ENCODE measurements around the gene DDAH1. TPM values are rescaled to one million over a fixed set of nuclear protein-coding genes. Genes with fewer than 3 reads are reported as not detected.
"Not testable (repeated sequence)": the region's sequence is repeated elsewhere in the genome, so short reads cannot be mapped to it uniquely, and the experiment has no call there.

Gene DDAH1
- total RNA-seq, 1 donor = 0.21 TPM

DNA sequence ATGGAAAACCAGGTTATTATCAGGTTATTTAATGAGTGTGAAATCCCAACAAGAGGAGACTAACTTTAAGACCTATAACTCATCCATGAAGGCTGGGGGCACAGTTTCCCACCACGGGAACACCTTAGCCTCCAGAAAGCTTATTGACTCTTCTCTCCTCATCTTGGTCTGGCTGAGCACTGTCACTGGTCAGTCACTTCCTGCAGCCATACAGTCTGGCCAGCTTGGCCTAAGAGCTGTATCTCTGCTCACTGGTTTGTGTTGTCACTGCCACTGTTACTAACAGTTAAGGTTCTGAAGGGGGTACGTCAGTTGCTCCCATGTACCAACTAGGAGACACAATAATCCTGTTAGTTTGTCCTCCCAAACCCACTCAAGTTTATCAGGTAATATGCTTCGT lies 16.7 kb upstream of the DDAH1 start:
- Histone ChIP-seq H3K27me3 (ENCODE audit: insufficient read depth, low read length) (peaks cover 2% of the 10 kb centered on the region), H3K4me3 (ENCODE audit: low read length) (no peak overlapping the region), H3K4me1 (ENCODE audit: insufficient read depth, low read length) (no peaks in the 10 kb centered on the region), H3K9me3 (ENCODE audit: low read depth, low read length) (no peaks in the 10 kb centered on the region)

DNA sequence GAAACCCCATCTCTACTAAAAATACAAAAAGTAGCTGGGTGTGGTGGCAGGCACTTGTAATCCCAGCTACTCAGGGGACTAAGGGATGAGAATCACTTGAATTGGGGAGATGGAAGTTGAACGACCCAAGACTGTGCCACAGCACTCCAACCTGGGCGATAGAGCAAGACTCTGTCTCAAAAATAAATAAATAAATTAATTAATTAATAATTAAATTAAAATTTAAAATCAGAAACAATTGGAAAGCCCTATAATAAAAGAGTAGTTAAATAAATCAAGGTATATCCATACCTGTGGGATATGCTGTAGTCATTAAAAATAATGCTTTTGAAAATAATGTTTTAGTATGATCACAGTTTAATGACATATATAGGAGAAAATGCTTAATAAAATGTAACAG lies 15.6 kb upstream of the DDAH1 start:
- Histone ChIP-seq H3K4me1 (ENCODE audit: insufficient read depth, low read length) (no peaks in the 10 kb centered on the region), H3K9me3 (ENCODE audit: low read depth, low read length) (no peaks in the 10 kb centered on the region), H3K4me3 (ENCODE audit: low read length) (no peak overlapping the region), H3K27me3 (ENCODE audit: insufficient read depth, low read length) (no peaks in the 10 kb centered on the region)

DNA sequence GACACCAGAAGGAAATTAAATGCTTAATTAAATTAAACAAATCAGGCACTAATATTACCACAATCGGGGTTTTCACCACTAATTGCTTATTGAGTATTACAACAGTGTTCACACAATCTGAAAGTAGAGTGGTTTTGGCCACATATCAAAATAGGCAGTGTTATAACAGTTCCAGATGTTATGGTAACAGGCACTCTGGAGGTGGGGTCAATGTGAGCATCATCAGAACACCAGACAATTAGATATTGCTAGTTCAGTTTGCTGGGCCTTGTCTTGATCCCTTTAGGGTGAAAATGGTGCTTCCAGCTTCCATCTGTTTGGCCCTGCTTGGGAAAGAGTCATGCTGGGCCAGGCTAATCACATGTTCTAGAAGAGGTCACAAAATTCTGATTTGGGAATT lies 14.5 kb upstream of the DDAH1 start:
- Histone ChIP-seq H3K4me1 (ENCODE audit: insufficient read depth, low read length) (no peaks in the 10 kb centered on the region), H3K27me3 (ENCODE audit: insufficient read depth, low read length) (no peaks in the 10 kb centered on the region), H3K4me3 (ENCODE audit: low read length) (no peak overlapping the region), H3K9me3 (ENCODE audit: low read depth, low read length) (no peaks in the 10 kb centered on the region)

DNA sequence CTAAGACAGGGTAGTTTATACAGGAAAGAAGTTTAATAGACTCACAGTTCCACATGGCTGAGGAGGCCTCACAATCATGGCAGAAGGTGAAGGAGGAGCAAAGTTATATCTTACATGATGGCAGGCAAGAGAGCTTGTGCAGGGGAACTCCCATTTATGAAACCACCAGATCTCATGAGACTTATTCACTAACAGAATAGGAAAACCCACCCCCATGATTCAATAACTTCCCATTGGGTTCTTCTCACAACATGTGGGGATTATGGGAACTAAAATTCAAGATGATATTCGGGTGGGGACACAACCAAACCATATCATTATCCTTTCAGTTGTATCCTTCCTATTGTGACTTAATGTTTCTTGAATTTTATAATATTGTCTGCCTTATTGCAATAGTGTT lies 13.4 kb upstream of the DDAH1 start:
- no peak overlapping the region for H3K4me3 ChIP-seq (ENCODE audit: low read length)
- no peaks in the 10 kb centered on the region for H3K27me3 ChIP-seq (ENCODE audit: insufficient read depth, low read length)
- H3K9me3 ChIP-seq (ENCODE audit: low read depth, low read length) = no peaks in the 10 kb centered on the region
- no peaks in the 10 kb centered on the region for H3K4me1 ChIP-seq (ENCODE audit: insufficient read depth, low read length)

DNA sequence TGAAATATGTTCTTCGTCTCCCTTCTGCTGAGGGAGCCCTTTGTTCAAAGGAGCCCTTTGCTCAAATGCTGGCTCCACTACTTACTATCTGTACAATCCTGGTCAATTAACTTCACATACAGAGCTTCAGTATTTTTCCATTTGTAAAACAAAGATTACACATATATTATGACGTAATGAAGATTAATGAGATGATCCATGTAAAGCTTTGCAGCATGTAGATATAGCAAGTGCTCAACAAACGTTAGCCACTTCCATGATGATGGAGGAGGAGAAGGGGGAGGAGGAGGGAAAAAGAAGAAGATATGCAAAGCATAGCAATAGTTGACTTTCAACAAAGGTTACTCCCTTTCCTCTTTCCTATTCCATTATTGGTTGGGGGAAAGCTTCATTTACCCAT lies 10.1 kb upstream of the DDAH1 start:
- no peak overlapping the region for H3K4me3 ChIP-seq (ENCODE audit: low read length)
- H3K4me1 ChIP-seq (ENCODE audit: insufficient read depth, low read length) = no peaks in the 10 kb centered on the region
- no peaks in the 10 kb centered on the region for H3K27me3 ChIP-seq (ENCODE audit: insufficient read depth, low read length)
- no peaks in the 10 kb centered on the region for H3K9me3 ChIP-seq (ENCODE audit: low read depth, low read length)

DNA sequence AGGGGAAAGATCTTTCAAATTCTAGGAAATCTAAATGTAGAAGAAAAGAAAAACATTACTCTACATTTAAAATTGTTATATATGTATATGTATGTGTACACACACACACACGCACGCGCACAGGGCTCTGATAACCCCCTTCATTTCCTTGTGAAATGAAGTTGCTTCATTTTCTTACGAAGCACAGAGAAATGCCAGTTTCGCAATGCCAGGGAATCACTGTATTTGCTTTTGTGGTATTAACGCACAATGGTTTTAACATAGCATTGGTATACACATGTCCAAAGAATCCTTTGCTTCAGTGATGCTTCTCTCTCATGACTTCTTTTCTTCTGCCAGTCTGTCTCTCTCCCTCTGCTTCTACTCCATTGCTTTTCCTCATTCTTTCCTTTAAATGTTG lies 8.4 kb upstream of the DDAH1 start:
- Histone ChIP-seq H3K4me1 (ENCODE audit: insufficient read depth, low read length) (no peaks in the 10 kb centered on the region), H3K27me3 (ENCODE audit: insufficient read depth, low read length) (no peaks in the 10 kb centered on the region), H3K4me3 (ENCODE audit: low read length) (no peak overlapping the region), H3K9me3 (ENCODE audit: low read depth, low read length) (no peaks in the 10 kb centered on the region)

DNA sequence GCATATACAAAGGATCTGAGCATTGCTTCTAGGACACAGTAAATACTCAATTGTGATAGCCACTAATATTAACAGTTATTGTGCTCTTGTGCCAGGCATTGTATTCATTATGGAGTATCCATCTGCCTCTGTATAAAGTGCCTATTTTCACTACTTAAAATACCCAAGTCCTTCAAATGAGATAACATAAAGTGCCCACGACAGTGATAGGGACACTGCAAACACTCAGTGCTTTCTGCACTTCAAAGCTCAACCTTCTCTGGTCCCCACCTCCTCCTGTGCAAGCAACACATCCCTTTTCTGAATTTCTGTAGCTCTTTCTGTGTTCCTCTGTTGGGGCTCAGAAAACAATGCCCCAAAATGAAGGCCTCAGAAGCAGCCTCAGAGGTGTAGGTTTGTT lies 6.6 kb upstream of the DDAH1 start:
- H3K27me3 ChIP-seq (ENCODE audit: insufficient read depth, low read length) = no peaks in the 10 kb centered on the region
- no peak overlapping the region for H3K4me3 ChIP-seq (ENCODE audit: low read length)
- H3K9me3 ChIP-seq (ENCODE audit: low read depth, low read length) = no peaks in the 10 kb centered on the region
- H3K4me1 ChIP-seq (ENCODE audit: insufficient read depth, low read length) = no peaks in the 10 kb centered on the region

DNA sequence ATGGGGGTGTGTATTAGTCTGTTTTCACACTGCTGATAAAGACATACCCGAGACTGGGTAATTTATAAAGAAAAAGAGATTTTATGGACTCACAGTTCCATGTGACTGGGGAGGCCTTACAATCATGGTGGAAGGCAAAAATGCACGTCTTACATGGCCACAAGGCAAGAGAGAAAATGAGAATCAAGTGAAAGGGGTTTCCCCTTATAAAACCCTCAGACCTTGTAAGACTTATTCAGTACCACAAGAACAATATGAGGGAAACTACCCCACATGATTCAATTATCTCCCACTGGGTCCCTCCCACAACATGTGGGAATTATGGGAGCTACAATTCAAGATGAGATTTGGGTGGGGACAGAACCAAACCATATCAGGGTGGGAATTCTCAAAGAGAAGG lies 5.2 kb upstream of the DDAH1 start:
- H3K27me3 ChIP-seq (ENCODE audit: insufficient read depth, low read length) = peaks cover 10% of the 10 kb centered on the region
- H3K4me1 ChIP-seq (ENCODE audit: insufficient read depth, low read length); H3K9me3 ChIP-seq (ENCODE audit: low read depth, low read length); H3K4me3 ChIP-seq (ENCODE audit: low read length): not testable (repeated sequence)

DNA sequence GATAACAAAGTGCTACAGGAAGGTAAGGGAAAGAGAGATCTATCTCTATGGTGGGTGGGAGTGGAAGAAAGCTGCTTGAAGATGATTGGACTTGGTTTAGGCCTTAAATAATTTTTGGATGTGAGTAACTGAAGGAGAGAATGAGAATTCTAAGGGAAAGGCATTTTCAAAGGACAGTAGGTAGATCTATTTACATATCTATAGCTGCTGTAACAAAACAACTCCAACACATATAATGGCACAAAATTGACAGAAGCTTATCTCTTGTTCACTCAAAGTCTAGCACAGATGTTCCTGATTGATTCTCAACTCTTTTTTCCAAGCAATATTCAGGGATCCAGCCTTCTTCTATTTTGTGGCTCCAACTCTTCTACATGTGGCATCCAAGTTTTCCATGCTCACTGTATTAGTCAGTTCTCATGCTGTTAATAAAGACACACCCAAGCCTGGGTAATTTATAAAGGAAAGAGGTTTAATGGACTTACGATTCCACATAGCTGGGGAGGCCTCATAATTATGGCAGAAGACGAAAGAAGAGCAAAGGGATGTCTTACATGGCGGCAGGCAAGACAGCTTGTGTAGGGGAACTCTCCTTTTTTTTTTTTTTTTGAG lies 3.1 kb upstream of the DDAH1 start:
- Histone ChIP-seq H3K4me3 (ENCODE audit: low read length) (no peak overlapping the region), H3K9me3 (ENCODE audit: low read depth, low read length) (no peaks in the 10 kb centered on the region), H3K4me1 (ENCODE audit: insufficient read depth, low read length) (peaks cover 15% of the 10 kb centered on the region), H3K27me3 (ENCODE audit: insufficient read depth, low read length) (peaks cover 26% of the 10 kb centered on the region)

DNA sequence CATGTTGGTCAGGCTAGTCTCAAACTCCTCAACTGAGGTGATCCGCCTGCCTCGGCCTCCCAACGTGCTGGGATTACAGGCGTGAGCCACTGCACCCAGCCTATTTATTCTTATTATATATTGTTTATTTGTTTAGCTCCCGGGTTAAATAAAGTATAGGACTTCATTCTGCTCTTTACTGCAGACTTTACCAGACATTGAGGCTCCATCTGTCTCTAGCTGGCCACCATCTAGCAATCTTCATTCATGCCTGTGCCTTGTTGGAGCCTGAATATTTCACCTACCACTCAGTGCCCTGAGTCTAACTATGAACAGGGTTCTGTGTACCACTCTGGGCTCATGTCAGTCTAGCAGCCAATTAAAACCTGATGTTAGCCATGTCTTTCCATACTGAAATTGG lies 2.1 kb upstream of the DDAH1 start:
- Histone ChIP-seq H3K4me1 (ENCODE audit: insufficient read depth, low read length) (peaks cover 15% of the 10 kb centered on the region), H3K9me3 (ENCODE audit: low read depth, low read length) (no peaks in the 10 kb centered on the region), H3K4me3 (ENCODE audit: low read length) (no peak overlapping the region), H3K27me3 (ENCODE audit: insufficient read depth, low read length) (peaks cover 36% of the 10 kb centered on the region)

DNA sequence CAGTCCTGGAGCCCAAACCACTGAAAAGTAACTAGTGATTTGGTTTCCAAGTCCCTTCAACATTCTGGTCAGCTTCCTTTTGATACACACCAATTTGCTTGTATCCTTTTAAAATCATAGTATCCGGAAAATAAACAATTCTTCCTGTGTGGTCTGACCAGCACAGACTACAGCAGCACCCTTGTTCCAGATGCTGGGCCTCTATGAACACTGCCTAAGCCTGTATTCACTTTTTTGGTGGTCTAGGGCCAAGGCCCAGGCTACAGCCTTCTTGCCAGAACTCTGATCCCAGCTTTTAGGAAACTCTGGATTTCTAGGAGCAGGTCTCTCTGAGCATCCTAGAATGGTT lies 801 bp upstream of the DDAH1 start:
- H3K4me3 ChIP-seq (ENCODE audit: low read length) = no peak overlapping the region
- peaks cover 37% of the 10 kb centered on the region for H3K27me3 ChIP-seq (ENCODE audit: insufficient read depth, low read length)
- H3K9me3 ChIP-seq (ENCODE audit: low read depth, low read length) = no peaks in the 10 kb centered on the region
- peaks cover 15% of the 10 kb centered on the region for H3K4me1 ChIP-seq (ENCODE audit: insufficient read depth, low read length)

DNA sequence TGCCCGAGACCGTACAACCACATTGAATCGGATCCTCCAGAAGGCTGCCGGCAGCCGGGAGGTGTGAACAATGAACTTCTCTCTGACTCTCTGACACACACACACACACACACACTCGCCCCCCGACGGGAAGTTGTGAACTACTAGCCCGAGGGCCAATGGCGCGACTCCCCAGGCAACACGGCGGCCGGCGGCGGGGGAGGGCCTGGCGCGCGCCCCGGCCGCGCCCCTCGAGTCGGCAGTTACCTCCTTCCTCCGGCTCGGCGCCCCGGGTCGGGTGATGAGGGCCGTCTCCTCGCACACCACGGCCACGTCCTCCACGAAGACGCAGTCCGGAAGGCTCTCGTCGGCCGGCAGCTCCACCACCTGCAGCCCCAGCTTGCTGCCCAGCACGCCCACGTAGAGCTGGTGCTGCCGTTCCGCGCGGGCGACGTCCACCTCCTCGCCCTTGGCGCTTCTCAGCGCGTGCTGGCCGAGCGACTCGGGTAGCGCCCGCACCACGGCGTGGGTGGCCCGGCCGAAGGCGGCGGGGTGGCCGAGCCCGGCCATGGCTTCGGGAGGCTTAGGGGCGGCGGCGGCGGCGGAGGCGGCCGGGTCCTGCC lies 361 bp downstream of the DDAH1 start:
- Histone ChIP-seq H3K27me3 (ENCODE audit: insufficient read depth, low read length) (peaks cover 41% of the 10 kb centered on the region), H3K4me1 (ENCODE audit: insufficient read depth, low read length) (peaks cover 15% of the 10 kb centered on the region), H3K4me3 (ENCODE audit: low read length) (peak overlapping the region; percentile 13), H3K9me3 (ENCODE audit: low read depth, low read length) (no peaks in the 10 kb centered on the region)

DNA sequence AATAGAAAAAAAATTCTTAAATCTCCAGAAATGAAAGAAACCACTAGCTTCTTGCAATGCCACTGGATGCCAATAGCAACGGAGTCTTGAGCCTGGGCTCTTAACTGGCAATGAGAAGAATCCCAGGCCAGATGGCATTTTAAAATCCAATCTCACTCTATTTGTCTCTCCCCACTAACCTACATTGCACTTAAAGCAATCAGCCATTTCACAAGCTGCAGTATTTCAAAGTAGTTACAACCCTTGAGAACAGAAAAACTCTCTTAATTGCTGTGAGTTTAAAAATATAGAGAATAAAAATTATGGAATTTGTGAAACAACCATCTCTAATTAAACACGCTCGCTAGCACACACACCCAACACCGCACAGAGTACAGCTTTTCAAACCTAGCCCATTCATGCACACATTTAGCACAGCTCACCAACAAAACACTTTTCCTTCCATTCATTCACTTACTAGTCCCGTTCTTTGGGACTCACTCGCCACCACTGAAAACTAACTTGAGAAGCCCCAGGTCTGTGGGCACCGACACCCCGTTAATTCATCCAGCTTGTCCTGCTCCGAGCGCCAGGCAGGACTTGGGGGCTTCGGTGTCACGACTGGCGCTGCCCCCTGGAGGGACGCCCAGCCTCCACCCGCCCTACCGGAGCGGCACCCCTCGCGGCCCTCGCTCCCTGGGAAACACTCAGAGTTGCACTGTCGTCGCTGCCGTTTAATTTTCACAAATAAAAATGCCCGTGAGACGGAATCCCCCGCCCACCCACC lies 1.0 kb downstream of the DDAH1 start:
- Histone ChIP-seq H3K4me1 (ENCODE audit: insufficient read depth, low read length) (peaks cover 15% of the 10 kb centered on the region), H3K27me3 (ENCODE audit: insufficient read depth, low read length) (peaks cover 41% of the 10 kb centered on the region), H3K9me3 (ENCODE audit: low read depth, low read length) (no peaks in the 10 kb centered on the region), H3K4me3 (ENCODE audit: low read length) (no peak overlapping the region)

DNA sequence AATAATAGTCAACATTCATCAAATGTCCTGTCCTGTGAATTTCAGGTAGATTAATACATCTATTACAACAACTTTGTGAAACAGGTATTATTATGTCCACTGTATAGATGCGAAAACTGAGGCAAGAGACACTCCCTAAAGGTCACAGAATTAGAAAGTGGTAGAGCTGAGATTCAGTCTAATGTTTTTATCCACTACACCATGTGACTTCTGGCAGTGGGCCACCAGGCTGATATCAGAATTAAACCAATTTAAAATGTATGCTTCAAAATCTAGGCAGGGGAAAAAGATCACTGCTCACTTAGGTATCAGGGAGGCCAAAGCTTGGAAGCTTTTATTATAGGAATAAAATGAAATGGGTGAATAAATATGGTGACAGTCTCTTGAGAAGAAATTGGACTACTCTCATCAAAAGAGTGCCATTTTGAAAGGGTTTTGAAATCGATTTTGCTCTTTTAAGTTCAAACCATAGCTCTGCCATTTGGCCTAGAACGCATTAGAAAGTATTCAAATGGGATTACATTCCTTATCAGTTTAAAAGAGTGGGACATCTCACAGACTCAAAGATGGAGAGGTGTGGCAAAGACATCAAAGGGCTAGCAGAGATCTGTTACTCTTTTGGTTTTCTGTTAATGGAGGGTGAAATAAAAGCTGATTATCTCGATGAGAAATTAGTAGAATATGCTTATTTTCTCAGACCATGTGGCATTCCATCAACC lies 1.9 kb downstream of the DDAH1 start:
- H3K27me3 ChIP-seq (ENCODE audit: insufficient read depth, low read length) = peaks cover 41% of the 10 kb centered on the region
- no peak overlapping the region for H3K4me3 ChIP-seq (ENCODE audit: low read length)
- H3K4me1 ChIP-seq (ENCODE audit: insufficient read depth, low read length) = peaks cover 15% of the 10 kb centered on the region
- H3K9me3 ChIP-seq (ENCODE audit: low read depth, low read length) = no peaks in the 10 kb centered on the region

DNA sequence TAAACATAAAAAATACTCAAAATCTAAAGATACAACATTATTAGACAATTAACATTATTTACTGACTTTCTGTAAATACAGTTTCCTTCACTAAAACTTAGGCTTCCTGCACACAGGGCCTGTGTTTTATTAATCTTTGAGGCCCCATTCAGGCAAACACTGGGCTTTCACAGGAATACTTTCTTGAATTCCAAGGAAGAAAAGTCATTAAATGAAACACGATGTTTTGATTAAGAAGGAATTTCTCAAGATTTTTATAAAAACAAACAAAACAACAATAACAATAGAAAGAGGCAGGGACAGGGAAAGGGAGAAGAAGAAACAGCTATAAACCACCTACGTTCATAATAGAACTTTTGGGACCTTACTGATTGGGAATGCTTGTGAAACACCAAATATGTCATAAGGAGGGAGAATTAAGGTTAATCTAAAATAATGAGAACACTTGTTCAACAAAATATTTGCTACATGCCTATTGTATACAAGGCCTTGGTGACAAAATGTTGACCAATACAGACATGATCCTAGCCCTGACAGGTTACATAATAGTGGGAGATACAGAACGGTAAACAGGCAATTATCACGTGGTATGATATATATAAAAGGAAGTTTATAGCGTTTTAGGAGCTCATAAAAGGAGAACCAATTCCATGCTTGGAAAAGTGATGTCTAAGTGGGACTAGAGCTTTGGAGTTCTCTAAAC lies 3.6 kb downstream of the DDAH1 start:
- Histone ChIP-seq H3K4me3 (ENCODE audit: low read length) (no peak overlapping the region), H3K4me1 (ENCODE audit: insufficient read depth, low read length) (peaks cover 15% of the 10 kb centered on the region), H3K27me3 (ENCODE audit: insufficient read depth, low read length) (peaks cover 41% of the 10 kb centered on the region), H3K9me3 (ENCODE audit: low read depth, low read length) (no peaks in the 10 kb centered on the region)

Data from mononuclear cell (primary cell).